HG03354 (cell line): ENCODE results near the gene NUB1.
A peak's percentile ranks its signal among the peaks of the same experiment; 100 is the strongest.

ENCODE experiments used
- ATAC-seq: cut with Tn5 transposase; IDR thresholded peaks from one replicate; pipeline ENCODE4 v1.9.1; 2021; ENCODE audit warnings: mild to moderate bottlenecking; ENCODE audit not compliant: unreplicated experiment, poor library complexity, severe bottlenecking

NUB1 gene

GRCh38 chr7:151399305-151399601 lies 57.6 kb downstream of the NUB1 start:
- ATAC-seq: no peak

- no peak for ATAC-seq
Observed at GRCh38 chr7:151399906-151400305, 58.3 kb downstream of the NUB1 start.

GRCh38 chr7:151400626-151401315 lies 59.2 kb downstream of the NUB1 start:
- ATAC-seq: no peak

DNA sequence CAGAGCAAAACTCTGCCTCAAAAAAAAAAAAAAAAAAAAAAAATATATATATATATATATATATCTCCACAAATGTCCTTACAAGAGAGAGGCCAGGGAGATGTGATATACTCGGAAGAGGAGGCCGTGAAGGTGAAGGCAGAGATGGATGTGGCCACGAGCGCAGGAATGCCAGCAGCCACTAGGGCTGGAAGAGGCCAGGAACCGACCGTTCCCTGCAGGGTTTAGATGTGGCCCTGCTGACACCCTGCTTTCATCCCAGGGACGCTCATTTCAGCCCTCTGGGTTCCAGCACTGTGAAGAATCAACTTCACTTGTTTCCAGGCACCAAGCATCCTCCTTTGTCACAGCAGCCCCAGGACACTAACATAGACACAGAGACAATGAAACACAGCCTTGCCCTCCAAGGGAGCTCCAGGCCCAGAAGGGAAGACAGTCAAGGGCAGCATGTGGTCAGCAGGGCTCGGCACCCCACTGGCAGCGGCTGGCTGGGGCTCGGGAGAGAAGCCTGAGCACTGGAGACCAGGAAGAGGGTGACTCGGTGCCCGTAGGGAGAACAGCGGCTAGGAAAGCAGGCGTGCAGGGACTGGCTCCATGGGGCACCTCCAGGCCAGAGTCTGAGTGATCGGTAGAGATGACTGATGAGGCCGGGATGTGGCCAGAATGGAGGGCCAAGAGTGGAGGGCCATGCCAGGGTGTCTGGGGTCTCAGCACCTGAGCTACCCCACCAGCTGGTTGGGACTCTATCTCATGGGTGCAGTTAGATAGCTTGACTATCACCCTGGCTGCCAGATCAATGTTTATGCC lies 60.6 kb downstream of the NUB1 start:
- no peak for ATAC-seq

- ATAC-seq: no peak
Observed at GRCh38 chr7:151403764-151404163, 62.2 kb downstream of the NUB1 start.

DNA sequence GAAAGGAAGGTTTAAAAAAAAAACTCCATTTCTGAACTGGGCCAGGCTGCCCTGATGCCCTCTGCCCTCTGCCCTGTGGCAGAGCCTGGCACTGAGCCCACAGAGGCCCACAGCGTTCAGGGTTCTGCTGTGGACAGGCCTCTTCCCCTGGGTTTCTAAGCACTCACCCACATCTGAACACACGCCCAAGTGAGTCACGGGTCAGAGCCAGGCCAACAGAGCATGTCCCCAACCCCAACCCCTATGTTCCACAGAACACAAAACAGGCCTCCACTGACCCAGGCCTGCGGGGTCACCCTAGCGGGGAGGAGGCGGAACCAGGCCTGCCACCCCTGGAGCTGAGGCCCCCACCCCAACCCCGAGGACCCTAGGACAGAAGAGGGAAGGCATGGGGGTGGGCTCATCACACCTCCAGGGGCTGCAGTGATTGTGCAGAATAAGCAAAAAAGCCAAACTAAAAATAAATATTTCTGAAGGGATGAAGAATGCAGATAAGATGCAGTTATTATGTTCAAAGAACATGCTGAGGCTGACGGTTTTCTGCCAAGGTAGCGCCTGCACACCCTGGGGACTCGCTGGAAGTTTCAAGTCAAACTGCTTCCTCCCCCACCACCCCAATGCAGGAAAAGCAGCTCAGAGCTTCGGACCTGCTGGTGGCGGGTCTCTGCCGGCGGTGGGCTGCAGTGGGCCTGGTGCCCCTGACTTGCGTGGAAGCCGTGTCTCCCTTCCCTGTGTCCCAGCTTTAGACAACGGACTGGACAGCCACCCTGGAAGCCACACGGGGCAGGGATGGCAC lies 62.8 kb downstream of the NUB1 start:
- ATAC-seq: no peak

DNA sequence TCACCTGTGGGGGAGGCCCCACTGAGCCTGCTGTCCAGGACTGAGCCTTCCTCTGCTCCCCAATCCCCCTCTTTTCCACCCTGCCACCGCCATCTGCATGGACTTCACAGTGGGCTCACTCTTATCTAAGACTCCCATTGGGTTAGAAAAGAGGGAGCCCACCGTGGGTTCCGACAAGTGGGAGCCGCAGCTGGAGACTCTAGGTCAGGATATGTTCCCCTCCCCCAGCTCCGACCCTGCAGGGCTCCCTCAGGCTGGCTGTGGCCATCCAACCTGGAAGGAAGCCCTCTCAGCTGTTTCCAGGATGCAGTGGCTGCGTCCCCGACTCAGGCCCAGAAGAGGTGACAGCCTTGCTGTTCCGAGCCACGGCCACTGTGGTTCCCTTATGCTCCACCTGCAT lies 63.4 kb downstream of the NUB1 start:
- ATAC-seq: no peak

GRCh38 chr7:151405588-151405987 lies 64.0 kb downstream of the NUB1 start:
- no peak for ATAC-seq

GRCh38 chr7:151406051-151406875 lies 64.7 kb downstream of the NUB1 start:
- no peak for ATAC-seq

GRCh38 chr7:151406886-151407583 lies 65.4 kb downstream of the NUB1 start:
- no peak for ATAC-seq

GRCh38 chr7:151408498-151408838 lies 66.9 kb downstream of the NUB1 start:
- ATAC-seq: no peak

GRCh38 chr7:151408839-151409666 lies 67.4 kb downstream of the NUB1 start:
- peak; percentile 78 for ATAC-seq

DNA sequence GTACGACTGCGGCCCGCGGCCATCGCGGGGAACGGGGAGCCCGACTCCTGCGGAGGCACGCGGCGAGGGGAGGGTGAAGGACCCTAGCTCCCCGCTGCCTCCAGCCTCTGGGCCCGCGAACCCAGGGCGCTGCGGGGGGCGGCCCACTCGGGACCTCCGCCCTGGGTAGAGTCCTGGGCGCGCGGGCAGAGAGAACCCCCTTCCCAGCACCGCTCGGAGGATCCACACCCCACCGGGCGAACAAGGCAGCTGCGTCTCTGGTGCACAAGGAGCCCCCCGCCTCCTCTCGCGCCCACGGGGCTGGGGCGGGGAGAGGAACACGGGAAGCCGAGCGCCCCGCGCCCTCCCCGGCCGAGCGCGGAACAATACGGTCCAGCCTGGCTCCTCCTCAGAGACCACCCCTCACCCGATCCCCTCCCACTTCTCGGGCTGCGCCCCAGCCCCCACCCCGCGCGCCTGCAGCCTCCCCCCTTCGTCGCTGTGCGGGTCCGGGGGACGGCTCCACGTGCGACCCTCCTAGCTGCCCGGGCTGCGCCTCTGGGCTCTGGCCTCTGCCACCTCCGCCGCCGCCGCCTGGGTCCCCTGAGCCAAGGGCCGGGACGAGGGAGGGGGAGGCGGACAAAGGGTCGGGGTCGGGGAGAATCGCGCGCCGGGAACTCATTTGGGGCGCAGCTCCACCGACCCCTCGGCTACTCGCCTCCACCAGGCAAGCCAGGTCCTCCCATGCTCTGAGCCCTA lies 68.2 kb downstream of the NUB1 start, which contains the start of gene WDR86:
TSS of gene WDR86 (minus strand) at position 372 of the 738 bp plus-strand sequence. CDS start 449 bp downstream, outside the sequence.
- no peak for ATAC-seq

DNA sequence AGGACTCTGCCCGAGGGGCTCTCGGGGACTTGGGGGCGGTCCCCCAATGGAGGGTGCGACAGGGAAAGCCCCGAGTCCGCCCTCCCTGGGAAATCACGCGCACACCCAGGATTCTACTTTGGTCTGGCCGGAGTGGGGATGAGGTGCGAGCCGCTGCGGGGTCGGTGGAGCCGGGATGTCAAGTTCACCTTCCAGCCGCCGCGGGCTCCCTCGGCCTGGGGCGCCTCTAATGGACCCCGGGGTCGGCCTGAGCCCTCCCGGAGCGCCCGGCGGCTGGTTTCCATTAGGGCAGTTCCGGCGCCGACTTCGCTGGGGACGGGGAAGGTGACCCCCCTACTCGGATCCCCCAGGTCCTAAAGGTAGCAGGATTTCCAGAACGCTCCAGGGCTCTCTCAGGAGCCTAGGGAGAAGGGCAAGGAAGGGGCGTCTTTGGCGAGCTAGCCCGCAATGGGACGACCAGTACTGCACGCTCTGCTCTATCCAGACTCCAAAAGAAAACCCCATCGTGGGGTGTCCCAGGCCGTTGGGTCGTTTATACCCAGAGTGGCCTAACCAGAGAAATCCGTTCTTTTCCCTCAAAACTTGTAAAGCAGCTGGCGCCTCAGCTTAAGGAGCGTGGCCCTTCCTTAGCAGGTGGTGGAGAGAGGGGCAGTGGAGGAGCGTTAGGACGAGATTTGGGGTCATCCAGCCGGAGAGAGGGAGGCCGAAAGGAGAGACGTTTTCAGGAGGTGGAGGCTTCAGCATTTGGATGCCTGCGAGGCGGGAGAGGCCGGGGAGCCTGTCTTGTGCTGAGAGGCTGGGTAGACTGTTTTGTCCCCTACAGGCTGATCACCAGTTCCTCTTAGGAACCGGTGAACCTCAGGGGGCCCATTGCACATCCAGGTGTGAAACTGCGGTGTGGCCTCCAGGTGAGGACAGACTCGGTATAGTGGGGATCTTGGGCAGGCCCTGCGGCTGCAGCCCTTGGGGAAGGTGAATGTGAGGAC lies 69.1 kb downstream of the NUB1 start:
- no peak for ATAC-seq

GRCh38 chr7:151411551-151411950 lies 69.9 kb downstream of the NUB1 start:
- ATAC-seq: no peak

DNA sequence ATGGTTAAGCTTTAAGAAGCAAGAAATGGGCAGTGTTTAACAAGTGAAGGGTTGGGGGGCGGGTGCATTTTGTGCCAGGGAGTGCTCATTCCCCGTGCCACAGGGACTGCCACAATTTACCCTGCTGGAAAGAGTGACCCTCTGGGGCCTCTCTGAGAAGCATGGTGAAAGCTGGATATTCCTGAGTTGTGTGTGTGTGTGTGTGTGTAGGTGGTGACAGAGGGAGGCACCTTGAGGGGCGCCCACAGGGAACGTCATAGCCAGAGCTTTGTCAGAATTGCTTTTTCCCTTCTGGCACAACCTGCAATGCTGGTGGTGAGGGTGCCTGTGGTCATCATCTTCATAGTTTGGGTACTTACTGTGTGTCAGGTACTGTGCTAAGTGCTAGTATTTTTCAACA lies 70.7 kb downstream of the NUB1 start:
- ATAC-seq: no peak

- ATAC-seq: no peak
Observed at GRCh38 chr7:151413241-151413640, 71.6 kb downstream of the NUB1 start.
